DOHH2 (cell line): ENCODE measurements around the gene HS3ST4.

Experiments
- H3F3A ChIP-seq: fragments of 200-600 bp; sonication (generic), shearing (Covaris generic); 2 replicates; pipeline ENCODE4 v1.6.0; 2016; ENCODE audit warnings: antibody characterized with exemption, mild to moderate bottlenecking; ENCODE audit not compliant: control insufficient read depth, insufficient read depth
- H3K27ac ChIP-seq: fragments of 200-600 bp; sonication (generic); 2 replicates; pipeline ENCODE4 v1.5.1; 2014; ENCODE audit warnings: low read depth, mild to moderate bottlenecking, low read length, moderate library complexity
- H3K27me3 ChIP-seq: fragments of 200-600 bp; sonication (generic); 2 replicates; pipeline ENCODE4 v1.6.1; 2014; ENCODE audit warnings: mild to moderate bottlenecking, low read length, mixed read lengths; ENCODE audit not compliant: control insufficient read depth
- H3K36me3 ChIP-seq: fragments of 200-600 bp; sonication (generic); 2 replicates; pipeline ENCODE4 v1.6.1; 2014; ENCODE audit warnings: mild to moderate bottlenecking, low read length, moderate library complexity, mixed read lengths; ENCODE audit not compliant: control insufficient read depth
- H3K4me1 ChIP-seq: fragments of 200-600 bp; sonication (generic); 2 replicates; pipeline ENCODE4 v1.6.1; 2014; ENCODE audit warnings: mild to moderate bottlenecking, low read length, mixed read lengths; ENCODE audit not compliant: control insufficient read depth
- H3K4me2 ChIP-seq: fragments of 200-600 bp; sonication (generic); 2 replicates; pipeline ENCODE4 v1.6.0; 2014; ENCODE audit warnings: mild to moderate bottlenecking, low read length, moderate library complexity
- H3K4me3 ChIP-seq: fragments of 200-600 bp; sonication (generic); 2 replicates; pipeline ENCODE4 v1.5.1; 2014; ENCODE audit warnings: mild to moderate bottlenecking, low read length, mixed read lengths
- H3K79me2 ChIP-seq: fragments of 200-600 bp; sonication (generic); 2 replicates; pipeline ENCODE4 v1.6.1; 2014; ENCODE audit warnings: mild to moderate bottlenecking, low read length, mixed read lengths; ENCODE audit not compliant: control insufficient read depth
- H3K9me2 ChIP-seq: fragments of 200-600 bp; sonication (generic); replicated peaks from 2 replicates; pipeline ENCODE4 v1.6.1; 2014; ENCODE audit warnings: mild to moderate bottlenecking, low read length, mixed read lengths; ENCODE audit not compliant: control insufficient read depth
- H3K9me3 ChIP-seq: fragments of 200-600 bp; sonication (generic); 2 replicates; pipeline ENCODE4 v1.6.1; 2014; ENCODE audit warnings: antibody characterized with exemption, low read length, mixed read lengths; ENCODE audit not compliant: control insufficient read depth, insufficient read depth
- H4K20me1 ChIP-seq: fragments of 200-600 bp; sonication (generic); 2 replicates; pipeline ENCODE4 v1.6.0; 2014; ENCODE audit warnings: low read depth, mild to moderate bottlenecking, antibody characterized with exemption, low read length, moderate library complexity; ENCODE audit not compliant: control insufficient read depth, insufficient read depth
- CTCF ChIP-seq: fragments of 200-600 bp; sonication (generic); IDR thresholded peaks from one replicate; pipeline ENCODE4 v1.5.1; 2014; ENCODE audit warnings: antibody characterized with exemption, mild to moderate bottlenecking, low read depth, low read length; ENCODE audit not compliant: poor library complexity, severe bottlenecking
- EZH2phosphoT487 ChIP-seq: fragments of 200-600 bp; sonication (generic); IDR thresholded peaks from 2 replicates; pipeline ENCODE4 v1.6.1; 2017; ENCODE audit warnings: borderline replicate concordance, mild to moderate bottlenecking, antibody characterized with exemption, low read length, moderate library complexity, mixed read lengths

The HS3ST4 gene

GRCh38 chr16:25841761-25842160 is 150.0 kb downstream of the HS3ST4 start:
- H3K9me2 ChIP-seq, result no peaks in the 10 kb centered on the region
- no peaks in the 10 kb centered on the region for H3K36me3 ChIP-seq
- H3K4me3 ChIP-seq, result no peak overlapping the region
- no peak for TF ChIP-seq CTCF
- no peak for TF ChIP-seq EZH2phosphoT487
- no peaks in the 10 kb centered on the region for H4K20me1 ChIP-seq
- H3K4me2 ChIP-seq, result no peak overlapping the region
- no peaks in the 10 kb centered on the region for H3F3A ChIP-seq
- H3K4me1 ChIP-seq, result no peaks in the 10 kb centered on the region
- no peaks in the 10 kb centered on the region for H3K79me2 ChIP-seq
- no peaks in the 10 kb centered on the region for H3K9me3 ChIP-seq
- H3K27me3 ChIP-seq, result no peaks in the 10 kb centered on the region
- H3K27ac ChIP-seq, result no peak overlapping the region

GRCh38 chr16:25845901-25846300 is 154.1 kb downstream of the HS3ST4 start:
- Histone ChIP-seq H3K79me2 (no peaks in the 10 kb centered on the region), H3K4me3 (no peak overlapping the region), H3K4me1 (no peaks in the 10 kb centered on the region), H3K9me3 (no peaks in the 10 kb centered on the region), H3K27me3 (no peaks in the 10 kb centered on the region), H3K27ac (no peak overlapping the region), H4K20me1 (no peaks in the 10 kb centered on the region), H3F3A (no peaks in the 10 kb centered on the region), H3K9me2 (no peaks in the 10 kb centered on the region), H3K4me2 (no peak overlapping the region), H3K36me3 (no peaks in the 10 kb centered on the region)
- no peak for TF ChIP-seq EZH2phosphoT487
- no peak for TF ChIP-seq CTCF

- H3F3A ChIP-seq, result no peaks in the 10 kb centered on the region
- no peaks in the 10 kb centered on the region for H3K27me3 ChIP-seq
- H3K9me2 ChIP-seq, result no peaks in the 10 kb centered on the region
- no peaks in the 10 kb centered on the region for H3K79me2 ChIP-seq
- H3K36me3 ChIP-seq, result no peaks in the 10 kb centered on the region
- no peak overlapping the region for H3K27ac ChIP-seq
- no peak overlapping the region for H3K4me2 ChIP-seq
- no peaks in the 10 kb centered on the region for H3K9me3 ChIP-seq
- H4K20me1 ChIP-seq, result no peaks in the 10 kb centered on the region
- H3K4me1 ChIP-seq, result no peaks in the 10 kb centered on the region
- TF ChIP-seq CTCF, result no peak
- TF ChIP-seq EZH2phosphoT487, result no peak
- H3K4me3 ChIP-seq, result no peak overlapping the region
Observed at GRCh38 chr16:25854141-25854540, 162.4 kb downstream of the HS3ST4 start.

- no peaks in the 10 kb centered on the region for H3F3A ChIP-seq
- no peak for TF ChIP-seq EZH2phosphoT487
- no peak for TF ChIP-seq CTCF
- no peak overlapping the region for H3K4me2 ChIP-seq
- no peaks in the 10 kb centered on the region for H3K79me2 ChIP-seq
- no peaks in the 10 kb centered on the region for H3K9me3 ChIP-seq
- no peaks in the 10 kb centered on the region for H3K4me1 ChIP-seq
- no peaks in the 10 kb centered on the region for H3K9me2 ChIP-seq
- no peaks in the 10 kb centered on the region for H3K36me3 ChIP-seq
- H3K4me3 ChIP-seq, result no peak overlapping the region
- H3K27ac ChIP-seq, result no peak overlapping the region
- no peaks in the 10 kb centered on the region for H3K27me3 ChIP-seq
- H4K20me1 ChIP-seq, result no peaks in the 10 kb centered on the region
Observed at GRCh38 chr16:25855063-25855462, 163.3 kb downstream of the HS3ST4 start.
